Smooth muscle cell (in vitro differentiated cells): Measurements from ENCODE around the gene ASIC1. TPM values are rescaled to one million over a fixed set of nuclear protein-coding genes. Genes with fewer than 3 reads are reported as not detected.

Experiments used
- DNase-seq: peaks from one replicate; lab custom pipeline; 2025; ENCODE audit not compliant: unreplicated experiment; lab: John Stamatoyannopoulos, UW
- H2AFZ ChIP-seq: fragments of 200-600 bp; sonication (generic); 2 replicates; pipeline ENCODE4 v1.6.0; 2016; ENCODE audit warnings: antibody characterized with exemption, low read depth, mild to moderate bottlenecking
- H3F3A ChIP-seq: fragments of 200-600 bp; sonication (generic); 2 replicates; pipeline ENCODE4 v1.6.0; 2017; ENCODE audit warnings: antibody characterized with exemption, low read depth
- H3K27ac ChIP-seq: fragments of 200-600 bp; sonication (generic); 2 replicates; pipeline ENCODE4 v1.5.1; 2016; ENCODE audit warnings: low read depth, mild to moderate bottlenecking
- H3K27me3 ChIP-seq: fragments of 200-600 bp; sonication (generic); 2 replicates; pipeline ENCODE4 v1.6.1; 2016; ENCODE audit warnings: low read depth, mild to moderate bottlenecking
- H3K36me3 ChIP-seq: fragments of 200-600 bp; sonication (generic); 2 replicates; pipeline ENCODE4 v1.5.1; 2016; ENCODE audit warnings: low read depth
- H3K4me1 ChIP-seq: fragments of 200-600 bp; sonication (generic); 2 replicates; pipeline ENCODE4 v1.5.1; 2016; ENCODE audit warnings: low read depth
- H3K4me2 ChIP-seq: fragments of 200-600 bp; sonication (generic); 2 replicates; pipeline ENCODE4 v1.6.0; 2016; ENCODE audit warnings: mild to moderate bottlenecking
- H3K4me3 ChIP-seq: fragments of 200-600 bp; sonication (generic); 2 replicates; pipeline ENCODE4 v1.5.1; 2016; ENCODE audit warnings: mild to moderate bottlenecking
- H3K79me2 ChIP-seq: fragments of 200-600 bp; sonication (generic); 2 replicates; pipeline ENCODE4 v1.6.0; 2016; ENCODE audit warnings: low read depth, mild to moderate bottlenecking
- H3K9ac ChIP-seq: fragments of 200-600 bp; sonication (generic); 2 replicates; pipeline ENCODE4 v1.6.0; 2016; ENCODE audit warnings: low read depth
- H3K9me3 ChIP-seq: fragments of 200-600 bp; sonication (generic); replicated peaks from 2 replicates; pipeline ENCODE4 v1.5.1; 2016; ENCODE audit warnings: low read depth
- H4K20me1 ChIP-seq: fragments of 200-600 bp; sonication (generic); 2 replicates; pipeline ENCODE4 v1.6.0; 2016; ENCODE audit warnings: low read depth
- CTCF ChIP-seq: fragments of 200-600 bp; sonication (generic); IDR thresholded peaks from 2 replicates; pipeline ENCODE4 v1.5.1; 2017; ENCODE audit warnings: borderline replicate concordance, mild to moderate bottlenecking, antibody characterized with exemption; ENCODE audit not compliant: insufficient read depth, poor library complexity, severe bottlenecking
- WGBS: methylation state at CpG from one replicate; pipeline ENCODE4 v1.1.7; 2016; ENCODE audit warnings: low lambda C conversion rate; 5-methylcytosine and 5-hydroxymethylcytosine counted together
- polyA plus RNA-seq: library from polyadenylated mRNA; unstranded; fragments of >200 nt; fragmentation: Nextera tagmentation; extraction: Ambion mirVana; gene quantifications from 2 replicates; pipeline ENCODE4 v1.2.1, GENCODE V29; 2016
- total RNA-seq: library from RNA; depleted of rRNA; stranded (reverse); fragments of >200 nt; gene quantifications from 2 replicates; pipeline ENCODE4 v1.2.3, GENCODE V29; 2014

The ASIC1 gene
- total and polyA plus RNA-seq, 2 experiments from 2014 or later, result 0.45 to 1.5 TPM

DNA sequence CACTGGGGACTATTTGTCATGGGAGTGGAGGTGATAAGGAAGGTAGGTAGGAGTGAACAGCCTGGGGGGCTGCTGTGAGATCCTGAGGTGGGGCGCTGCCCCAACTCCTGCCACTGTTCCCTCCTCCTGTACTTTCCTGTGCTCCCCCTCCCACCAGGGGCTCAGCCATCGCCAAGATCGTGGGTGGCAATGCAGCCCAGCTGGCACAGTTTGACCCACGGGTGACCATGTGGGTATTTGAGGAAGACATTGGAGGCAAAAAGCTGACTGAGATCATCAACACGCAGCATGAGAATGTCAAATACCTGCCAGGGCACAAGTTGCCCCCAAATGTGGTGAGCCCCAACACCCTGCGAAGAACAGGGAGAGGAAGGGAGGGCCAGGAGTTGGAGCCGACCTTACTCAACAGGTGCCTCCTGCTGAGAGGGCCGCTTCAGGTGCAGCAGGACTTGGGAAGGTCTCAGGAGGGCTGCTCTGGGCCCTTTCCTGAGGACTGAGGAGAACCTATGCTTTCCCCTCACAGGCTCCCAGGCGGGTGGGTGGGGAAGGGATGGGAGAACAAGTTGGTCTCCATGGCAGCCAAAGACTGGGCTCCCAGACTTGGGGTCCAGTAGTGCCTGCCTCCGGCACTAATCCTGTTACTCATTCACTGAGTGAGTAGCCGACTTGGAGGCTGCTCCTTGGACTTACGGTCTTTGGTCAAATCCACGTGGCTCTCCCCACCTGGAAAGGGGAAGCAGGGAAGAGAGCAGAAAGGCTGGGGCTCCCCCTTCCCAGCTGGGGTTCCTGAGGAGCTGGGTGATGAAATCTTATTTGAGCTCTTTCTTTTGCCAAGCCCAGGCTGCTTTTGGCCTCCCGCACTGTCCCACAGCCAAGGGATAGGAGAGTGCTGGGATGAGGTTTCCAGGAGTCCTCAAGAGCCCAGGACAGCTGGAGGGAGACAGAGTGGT is 47.3 kb downstream of the ASIC1 start:
- WGBS, result 93% methylated on average over 14 of the region's 14 CpGs
- DNase-seq, result no peak
- Histone ChIP-seq H3K4me3 (no peak overlapping the region), H3K4me1 (no peaks in the 10 kb centered on the region), H3K27me3 (no peaks in the 10 kb centered on the region), H3K4me2 (no peak overlapping the region), H3K27ac (no peak overlapping the region), H3F3A (peaks cover 6% of the 10 kb centered on the region), H3K36me3 (no peaks in the 10 kb centered on the region), H2AFZ (no peak overlapping the region), H3K79me2 (no peaks in the 10 kb centered on the region), H3K9ac (no peak overlapping the region), H4K20me1 (no peaks in the 10 kb centered on the region), H3K9me3 (no peaks in the 10 kb centered on the region)
- TF ChIP-seq CTCF, result no peak

DNA sequence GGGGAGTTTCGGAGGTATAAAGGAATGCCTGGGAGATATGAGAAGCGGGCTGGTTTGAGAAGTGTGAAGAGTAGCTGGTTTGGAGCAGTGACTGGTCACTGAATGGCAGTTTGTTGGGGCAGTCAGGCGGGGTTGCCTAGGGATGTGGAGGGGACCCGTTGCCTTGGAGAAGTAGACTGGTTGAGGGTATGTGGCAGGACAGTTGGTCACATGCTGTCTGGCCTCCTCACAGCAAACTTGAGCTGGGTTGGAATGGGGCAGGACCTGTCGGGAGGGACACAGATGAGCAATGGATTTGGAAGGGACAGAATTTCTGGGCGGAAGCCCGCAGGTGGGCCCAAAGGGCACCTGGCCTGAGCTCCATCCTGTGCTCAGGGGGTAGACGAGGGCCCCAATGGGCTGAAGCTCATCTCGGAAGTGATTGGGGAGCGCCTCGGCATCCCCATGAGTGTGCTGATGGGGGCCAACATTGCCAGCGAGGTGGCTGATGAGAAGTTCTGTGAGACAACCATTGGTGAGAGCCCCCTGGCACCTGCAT is 48.6 kb downstream of the ASIC1 start:
- no peaks in the 10 kb centered on the region for H3K79me2 ChIP-seq
- no peak overlapping the region for H2AFZ ChIP-seq
- H3K36me3 ChIP-seq, result no peaks in the 10 kb centered on the region
- H4K20me1 ChIP-seq, result no peaks in the 10 kb centered on the region
- no peak overlapping the region for H3K27ac ChIP-seq
- H3F3A ChIP-seq, result no peaks in the 10 kb centered on the region
- WGBS, result 92% methylated on average over 11 of the region's 12 CpGs
- H3K9me3 ChIP-seq, result no peaks in the 10 kb centered on the region
- peaks cover 10% of the 10 kb centered on the region for H3K4me1 ChIP-seq
- no peak overlapping the region for H3K4me2 ChIP-seq
- H3K4me3 ChIP-seq, result no peak overlapping the region
- DNase-seq, result no peak
- no peak overlapping the region for H3K9ac ChIP-seq
- no peaks in the 10 kb centered on the region for H3K27me3 ChIP-seq
- TF ChIP-seq CTCF, result no peak

DNA sequence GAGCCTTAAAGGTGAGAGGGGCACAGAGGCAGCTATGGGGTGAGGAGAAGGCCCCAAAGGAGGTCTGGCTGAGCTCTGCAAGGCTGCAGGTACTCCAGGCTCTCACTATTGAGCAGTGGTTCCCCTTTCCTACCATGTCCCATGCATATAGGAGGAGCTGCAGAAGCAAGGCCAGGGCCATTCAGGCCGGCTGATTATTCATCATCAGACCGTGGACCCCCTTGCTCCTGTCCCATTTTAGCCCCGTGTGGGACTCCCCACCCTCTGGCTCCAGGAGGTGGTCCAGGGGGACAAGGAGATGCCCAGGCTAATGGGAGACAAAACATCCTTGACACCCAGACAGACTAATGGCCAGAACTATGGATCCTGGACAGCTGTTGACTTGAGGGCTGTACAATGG is 49.5 kb downstream of the ASIC1 start:
- Histone ChIP-seq H3K4me2 (no peak overlapping the region), H3K27ac (no peak overlapping the region), H2AFZ (no peak overlapping the region), H3F3A (no peaks in the 10 kb centered on the region), H3K4me3 (no peak overlapping the region), H3K9me3 (no peaks in the 10 kb centered on the region), H3K79me2 (no peaks in the 10 kb centered on the region), H3K9ac (no peak overlapping the region), H3K4me1 (peaks cover 13% of the 10 kb centered on the region), H4K20me1 (no peaks in the 10 kb centered on the region), H3K27me3 (no peaks in the 10 kb centered on the region), H3K36me3 (no peaks in the 10 kb centered on the region)
- TF ChIP-seq CTCF, result no peak
- 85% methylated on average over 3 of the region's 3 CpGs for WGBS
- DNase-seq, result no peak
